22Rv1 (cell line): ENCODE data around the gene ACP5.
A peak's percentile ranks its signal among the peaks of the same experiment; 100 is the strongest.

Experiments used
- H3K27ac ChIP-seq: fragments of 450-650 bp; 2 replicates; pipeline ENCODE4 v1.5.1; 2017
- CTCF ChIP-seq: fragments of 450-650 bp; IDR thresholded peaks from 2 replicates; pipeline ENCODE4 v1.5.1; 2017; ENCODE audit warnings: mild to moderate bottlenecking
- ZFX ChIP-seq: fragments of 450-650 bp; IDR thresholded peaks from 2 replicates; pipeline ENCODE4 v1.6.1; 2017; ENCODE audit warnings: antibody characterized with exemption, borderline replicate concordance

ACP5 gene

DNA sequence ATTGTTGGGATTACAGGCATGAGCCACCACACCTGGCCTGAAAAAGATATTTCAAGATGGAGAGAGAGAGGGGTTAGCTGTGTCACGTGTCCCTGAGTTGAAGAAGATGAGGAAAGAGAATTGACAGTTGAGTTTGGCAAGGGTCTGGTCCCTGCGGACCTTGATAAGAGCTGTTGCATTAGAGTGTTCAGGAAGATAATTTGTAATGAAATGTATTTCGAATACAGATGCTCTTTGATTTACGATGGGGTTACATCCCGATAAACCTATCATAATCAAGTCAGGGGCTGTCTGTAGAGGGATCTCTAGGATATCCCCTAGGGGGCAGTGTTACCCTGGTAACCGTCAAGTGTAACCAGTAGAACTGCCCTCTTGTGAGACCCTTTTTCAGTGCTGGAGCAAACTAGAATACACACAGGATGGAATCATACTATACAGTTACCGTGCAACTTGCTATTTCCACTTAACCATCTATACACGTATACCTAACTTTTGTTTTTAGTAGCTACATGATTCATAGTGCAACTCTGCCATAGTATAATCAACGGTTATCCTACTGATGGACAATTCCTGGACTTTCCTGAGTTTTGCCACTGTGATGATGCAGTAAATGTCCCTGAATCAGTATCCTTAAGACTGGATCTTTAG, 16.9 kb downstream of the ACP5 start:
- TF ChIP-seq CTCF = peak; percentile 80
- TF ChIP-seq ZFX = no peak
- H3K27ac ChIP-seq = peak overlapping the region; percentile 74; the same call in 1 of the 2 replicates

GRCh38 chr19:11558881-11559828, 18.3 kb downstream of the ACP5 start, which contains the start of gene ELOF1:
Gene ELOF1 (minus strand): TSS chr19:11559230. CDS start chr19:11554347, 4,883 bp downstream.
- H3K27ac ChIP-seq = peak within 1 kb of the TSS; percentile 74
- TF ChIP-seq CTCF (peak; percentile 28; the same call in 1 of the 2 replicates), ZFX (no peak)

GRCh38 chr19:11556634-11557420, 20.6 kb downstream of the ACP5 start:
- no peak overlapping the region for H3K27ac ChIP-seq
- TF ChIP-seq CTCF (no peak), ZFX (no peak)

DNA sequence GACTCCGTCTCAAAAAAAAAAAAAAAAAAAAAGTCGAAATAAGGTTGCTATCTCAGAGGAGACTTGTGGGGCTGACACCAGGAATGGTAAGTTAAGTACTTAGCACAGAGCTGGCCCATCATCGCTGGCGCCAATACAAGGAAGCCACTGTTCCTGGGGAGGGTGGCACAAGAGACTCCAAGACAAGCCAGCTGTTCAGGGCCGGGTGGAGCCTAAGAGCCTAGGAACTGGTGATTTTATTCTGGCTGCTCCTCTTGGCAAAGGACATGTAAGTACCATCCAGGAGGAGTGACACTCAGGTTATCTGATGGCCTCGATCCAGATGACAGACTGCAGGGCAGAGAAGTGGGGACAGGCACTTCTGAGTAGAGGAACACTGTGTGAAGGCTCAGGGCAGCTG, 22.2 kb downstream of the ACP5 start:
- TF ChIP-seq CTCF (no peak), ZFX (no peak)
- H3K27ac ChIP-seq = no peak overlapping the region

DNA sequence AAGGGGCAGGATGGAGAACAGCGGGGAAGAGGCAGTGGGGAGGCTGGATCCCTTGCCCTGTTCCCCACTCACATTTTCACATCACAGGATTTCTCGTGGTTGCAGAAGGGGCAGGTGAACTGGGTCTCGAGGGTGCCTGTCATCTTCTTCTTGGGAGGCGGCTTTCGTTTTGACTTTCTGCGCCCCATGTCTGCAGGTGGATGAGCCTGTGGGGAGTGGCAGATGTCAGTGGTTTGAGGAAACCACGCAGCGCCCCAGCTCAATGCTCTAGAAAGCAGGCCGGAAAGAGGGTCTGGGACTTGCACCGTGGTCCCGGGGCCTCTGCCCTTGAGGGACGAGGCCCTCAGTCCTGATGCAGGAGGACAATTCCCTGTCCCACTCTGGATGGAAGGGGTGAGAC, 23.3 kb downstream of the ACP5 start:
- no peak for TF ChIP-seq ZFX
- TF ChIP-seq CTCF = no peak
- H3K27ac ChIP-seq = no peak overlapping the region

GRCh38 chr19:11552666-11553372, 24.6 kb downstream of the ACP5 start:
- H3K27ac ChIP-seq = no peak overlapping the region
- no peak for TF ChIP-seq CTCF
